ENCODE data around the gene CFAP43.

The CFAP43 gene, protein sequence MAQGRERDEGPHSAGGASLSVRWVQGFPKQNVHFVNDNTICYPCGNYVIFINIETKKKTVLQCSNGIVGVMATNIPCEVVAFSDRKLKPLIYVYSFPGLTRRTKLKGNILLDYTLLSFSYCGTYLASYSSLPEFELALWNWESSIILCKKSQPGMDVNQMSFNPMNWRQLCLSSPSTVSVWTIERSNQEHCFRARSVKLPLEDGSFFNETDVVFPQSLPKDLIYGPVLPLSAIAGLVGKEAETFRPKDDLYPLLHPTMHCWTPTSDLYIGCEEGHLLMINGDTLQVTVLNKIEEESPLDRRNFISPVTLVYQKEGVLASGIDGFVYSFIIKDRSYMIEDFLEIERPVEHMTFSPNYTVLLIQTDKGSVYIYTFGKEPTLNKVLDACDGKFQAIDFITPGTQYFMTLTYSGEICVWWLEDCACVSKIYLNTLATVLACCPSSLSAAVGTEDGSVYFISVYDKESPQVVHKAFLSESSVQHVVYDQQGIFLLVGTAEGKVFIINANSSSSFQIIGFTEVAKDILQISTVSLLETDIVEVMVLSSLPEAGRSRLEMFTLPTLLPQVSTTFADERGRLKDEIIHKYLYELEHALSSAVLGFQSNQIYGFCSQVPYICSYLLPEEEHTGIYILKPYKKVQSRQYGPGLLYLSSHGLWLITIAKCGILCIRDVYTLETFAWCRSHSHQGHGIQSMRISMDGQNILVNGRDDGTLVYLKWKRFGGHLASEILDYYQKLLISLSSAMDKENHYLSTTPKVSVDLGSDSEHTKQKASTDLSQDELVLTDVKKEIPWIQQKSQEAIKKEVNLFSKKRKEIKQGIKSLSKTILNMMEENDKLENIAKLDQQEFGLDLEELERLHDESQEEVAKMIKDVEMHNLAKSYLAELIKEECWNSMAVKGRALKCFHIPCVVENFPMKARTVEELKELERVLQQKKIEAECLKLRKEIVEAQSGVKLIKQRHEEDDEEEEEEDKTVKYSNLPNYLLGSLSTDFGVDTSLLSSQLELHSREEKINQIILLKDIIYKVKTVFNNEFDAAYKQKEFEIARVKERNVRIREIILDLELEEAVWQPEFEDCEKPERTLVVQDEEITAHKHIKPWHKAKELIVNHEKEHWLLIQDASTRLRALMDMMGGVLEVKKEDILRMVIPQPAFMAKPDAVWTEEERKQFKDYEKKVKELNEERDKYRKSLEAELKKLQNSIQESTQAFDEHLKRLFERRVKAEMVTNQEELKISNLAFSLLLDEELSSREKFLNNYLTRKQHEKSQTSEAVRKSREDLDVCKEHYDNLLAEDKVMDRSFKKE (N-terminal part only)

GRCh38 chr10:104231784-104232612, at the start of gene CFAP43:
Gene CFAP43, minus strand, starts transcription at chr10:104232364. Its CDS starts 118 bp downstream, at chr10:104232246.
- peak; percentile 94 for DNase-seq

DNA sequence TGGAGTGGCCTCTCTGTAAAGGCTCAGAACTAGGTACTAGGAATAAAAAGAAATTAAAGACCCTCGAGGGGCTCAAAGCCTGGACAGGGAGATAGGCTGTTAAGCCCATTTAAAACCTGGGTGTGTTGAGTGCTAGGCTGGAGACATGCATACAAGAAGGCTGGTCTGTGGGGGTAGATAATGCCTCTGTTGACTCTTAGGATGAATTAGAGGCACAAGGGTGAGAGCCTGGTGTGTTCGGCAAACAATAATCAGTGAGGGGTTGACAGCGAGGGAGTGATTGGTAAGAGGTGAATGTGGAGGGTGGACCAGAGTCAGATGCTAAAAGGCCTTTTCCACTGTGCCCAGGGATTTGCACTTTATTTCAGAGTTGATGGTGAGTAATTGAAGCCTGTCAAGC, 49.5 kb upstream of the CFAP43 start:
- DNase-seq: no peak

- DNase-seq: no peak
These were observed 47.5 kb upstream of the CFAP43 start for GRCh38 chr10:104279550-104280259.

GRCh38 chr10:104277785-104278184, 45.6 kb upstream of the CFAP43 start:
- DNase-seq: no peak

GRCh38 chr10:104276192-104276591, 44.0 kb upstream of the CFAP43 start:
- DNase-seq: no peak

- peak; percentile 50 for DNase-seq
These were observed 42.9 kb upstream of the CFAP43 start for GRCh38 chr10:104274762-104275721.

DNA sequence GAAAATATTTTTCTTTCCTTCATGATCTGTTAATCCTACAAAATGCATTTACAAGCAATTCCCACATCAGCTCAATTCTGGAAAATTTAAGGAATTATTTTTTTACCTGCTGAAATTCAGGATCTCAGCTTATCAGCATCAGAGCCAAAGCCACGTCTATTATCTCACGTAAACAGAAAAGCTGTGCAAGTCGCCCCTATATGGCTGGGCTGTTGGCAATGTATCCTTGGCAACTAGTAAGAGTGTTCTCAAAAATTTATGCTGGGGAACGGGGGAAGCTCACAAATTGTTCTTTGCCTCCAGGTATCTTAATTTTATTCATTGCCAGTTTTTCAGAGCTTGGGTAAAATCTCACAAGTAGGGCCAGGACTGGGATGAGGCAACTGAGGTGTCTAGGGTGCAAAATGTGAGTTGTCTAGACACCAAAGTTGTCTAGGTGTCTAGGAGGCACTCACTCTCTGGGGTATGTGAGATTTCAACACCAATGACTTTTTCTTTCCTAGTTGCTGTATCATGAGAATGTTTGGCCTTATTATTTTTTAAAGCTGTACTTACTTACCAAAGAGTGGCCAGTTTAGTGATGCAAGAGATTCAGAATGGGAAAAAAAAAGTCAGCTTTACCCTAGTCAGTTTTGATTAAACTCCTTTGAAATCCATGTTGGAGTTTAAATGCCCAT, 41.9 kb upstream of the CFAP43 start:
- peak; percentile 44 for DNase-seq

DNA sequence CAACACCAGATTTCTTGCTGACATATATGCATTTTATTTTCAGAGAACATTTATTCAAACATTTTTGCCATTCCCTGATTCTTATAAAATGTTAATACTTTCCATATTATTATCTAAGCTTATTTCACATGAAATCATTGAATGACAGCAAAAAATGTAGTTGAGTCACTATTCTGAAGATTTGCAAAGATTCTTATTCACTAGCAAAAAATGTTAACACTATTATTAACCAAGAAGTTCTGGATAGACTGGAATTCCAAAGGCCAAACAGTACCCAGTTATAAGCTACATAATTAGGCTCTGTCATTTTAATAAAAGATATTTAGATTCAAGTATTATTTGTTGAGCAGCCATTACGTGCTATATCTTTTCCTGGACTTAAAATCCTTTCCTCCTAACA, 41.1 kb upstream of the CFAP43 start:
- DNase-seq: peak; percentile 73

DNA sequence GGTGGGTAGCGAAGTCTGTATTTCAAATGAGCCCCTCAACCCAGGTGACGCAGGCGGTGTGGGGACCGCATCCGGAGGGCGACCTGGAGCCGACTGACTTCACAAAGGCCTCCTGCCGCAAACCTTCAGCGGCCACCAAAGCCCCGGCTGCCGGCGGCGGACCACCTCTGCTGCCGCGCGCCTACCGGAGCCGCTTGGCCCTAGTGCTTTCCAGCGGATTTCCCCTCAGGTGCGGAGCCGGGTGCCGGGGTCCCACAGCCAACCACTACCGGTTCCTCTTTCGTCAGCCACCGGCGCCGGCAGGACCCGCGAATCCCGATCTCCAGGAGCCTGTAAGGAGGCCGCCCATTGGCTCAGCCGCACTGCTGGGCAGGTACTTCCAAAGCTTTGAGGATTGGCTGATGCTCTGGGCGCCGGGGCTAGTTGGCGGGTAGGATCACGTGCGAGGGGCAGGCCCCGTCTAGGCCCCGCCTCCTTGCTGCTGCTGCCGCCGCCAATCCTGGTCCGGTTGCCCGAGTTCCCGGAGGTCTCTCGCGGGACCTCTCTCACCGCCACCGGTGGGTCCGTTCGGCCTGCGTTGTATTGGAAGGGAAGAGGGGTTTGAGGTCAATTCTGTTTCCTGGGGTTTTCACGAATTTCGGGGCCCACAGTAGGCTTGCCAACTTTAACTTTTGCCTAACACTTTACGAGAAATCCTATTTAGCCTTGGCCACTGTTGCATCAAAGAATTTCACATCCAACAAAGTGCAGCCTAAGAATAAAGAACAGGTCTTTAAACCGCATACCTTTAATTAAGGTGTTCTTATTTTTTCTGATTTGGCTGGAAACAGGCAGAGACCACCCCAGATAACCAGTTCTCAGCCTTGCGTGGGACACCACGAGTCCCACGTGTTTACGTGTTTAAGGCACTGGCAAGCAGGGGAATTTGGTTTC, 36.8 kb upstream of the CFAP43 start, which contains the start of gene GSTO2:
TSS of gene GSTO2 (plus strand) at position 472 of the 933 bp plus-strand sequence. CDS start 5,732 bp downstream, outside the sequence.
- DNase-seq: peak; percentile 99

DNA sequence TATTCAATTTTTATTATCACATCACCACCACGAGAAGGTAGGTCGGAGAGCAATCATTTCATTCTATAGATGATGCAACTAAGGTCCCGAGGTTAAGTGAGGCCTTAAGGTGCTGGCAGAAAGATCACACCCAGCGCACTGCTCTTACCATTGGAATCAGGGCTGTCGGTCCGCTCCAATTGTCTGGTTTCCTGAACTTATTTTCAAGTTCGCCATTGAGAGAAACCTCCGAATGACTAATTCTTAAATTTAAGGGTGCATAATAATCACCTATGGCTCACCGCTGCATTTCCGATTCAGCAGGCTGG, 36.2 kb upstream of the CFAP43 start:
- peak; percentile 3 for DNase-seq

DNA sequence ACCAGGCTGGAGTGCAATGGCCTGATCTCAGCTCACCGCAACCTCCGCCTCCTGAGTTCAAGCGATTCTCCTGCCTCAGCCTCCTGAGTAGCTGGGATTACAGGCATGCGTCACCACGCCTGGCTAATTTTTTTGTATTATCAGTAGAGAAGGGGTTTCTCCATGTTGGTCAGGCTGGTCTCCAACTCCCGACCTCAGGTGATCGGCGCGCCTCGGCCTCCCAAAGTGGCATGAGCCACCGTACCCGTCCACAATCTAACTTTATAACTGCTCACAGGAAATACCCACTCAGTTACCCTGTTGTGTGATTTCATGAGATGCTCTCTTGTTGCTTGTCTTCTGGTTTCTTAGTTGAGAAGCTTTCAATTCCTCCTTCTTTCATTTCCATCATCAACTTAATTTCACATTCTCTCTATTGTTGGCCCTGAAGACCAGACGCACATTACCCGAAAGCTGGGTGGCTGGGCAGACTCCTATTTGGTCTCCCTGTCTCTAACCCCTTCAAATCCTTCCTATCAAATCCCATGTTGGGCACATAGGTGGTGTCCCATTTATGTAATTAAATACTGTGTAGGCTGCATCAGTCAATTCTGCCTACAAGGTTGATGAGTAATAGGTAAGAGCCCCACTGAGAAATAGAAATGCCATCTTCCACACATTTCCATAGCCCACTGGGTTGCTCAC, 35.7 kb upstream of the CFAP43 start:
- DNase-seq: no peak

GRCh38 chr10:104264783-104265182, 32.6 kb upstream of the CFAP43 start:
- no peak for DNase-seq

DNA sequence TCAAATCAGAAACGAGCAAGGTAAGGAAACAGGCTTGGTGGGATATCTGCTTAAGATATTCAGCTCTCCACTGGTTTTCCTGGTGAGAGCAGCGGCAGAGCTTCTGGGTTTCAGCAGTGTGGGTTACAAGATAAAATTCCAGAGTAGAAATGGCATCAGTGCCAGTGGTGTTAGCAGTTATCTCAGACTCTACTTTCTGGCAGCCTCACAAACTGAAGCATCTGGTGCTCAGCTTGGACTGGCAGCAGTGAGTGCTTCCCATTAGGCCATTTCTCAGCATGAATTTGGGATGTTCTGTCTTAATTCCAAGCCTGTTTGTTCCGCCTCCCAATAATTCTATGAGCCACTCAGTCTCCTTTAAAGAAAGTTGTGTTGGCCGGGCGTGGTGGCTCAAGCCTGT, 29.9 kb upstream of the CFAP43 start:
- no peak for DNase-seq

- peak; percentile 73 for DNase-seq
These were observed 28.6 kb upstream of the CFAP43 start for GRCh38 chr10:104260775-104261115.

DNA sequence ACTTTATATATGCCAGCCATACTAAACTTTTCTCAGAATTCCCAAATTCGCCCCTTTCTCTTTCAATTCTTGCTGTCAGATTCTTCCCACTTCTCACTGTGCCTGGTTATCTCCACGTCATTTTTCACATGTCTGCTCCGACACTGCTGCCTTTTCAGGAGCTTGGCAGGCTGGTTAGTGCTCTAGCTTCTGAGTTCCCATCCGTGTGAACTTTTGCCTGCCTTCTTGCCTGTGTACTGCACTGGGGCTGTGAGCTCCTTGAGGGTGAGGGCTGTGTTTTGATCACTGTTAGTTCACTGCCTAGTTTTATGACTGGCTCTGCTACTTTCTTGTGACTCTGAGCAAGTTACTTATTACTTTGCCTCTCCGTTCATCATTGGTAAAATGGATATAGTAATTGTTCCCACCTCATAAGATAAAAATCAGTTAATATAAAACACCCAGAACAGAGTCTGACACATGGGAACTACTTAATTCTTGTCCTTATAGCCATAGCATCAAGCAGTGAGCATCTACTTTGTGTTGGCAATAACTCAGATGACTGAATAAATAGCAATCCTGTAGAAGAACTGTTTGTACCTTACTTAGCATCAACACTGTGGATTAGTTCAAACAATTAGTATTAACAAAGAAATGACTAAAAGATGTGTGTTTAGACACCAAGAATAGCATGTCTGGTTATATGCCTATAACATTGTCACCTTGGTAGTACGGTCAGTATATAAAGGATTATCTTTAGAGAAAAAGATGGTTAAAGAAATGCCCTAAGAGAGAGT, 28.0 kb upstream of the CFAP43 start:
- DNase-seq: no peak

DNA sequence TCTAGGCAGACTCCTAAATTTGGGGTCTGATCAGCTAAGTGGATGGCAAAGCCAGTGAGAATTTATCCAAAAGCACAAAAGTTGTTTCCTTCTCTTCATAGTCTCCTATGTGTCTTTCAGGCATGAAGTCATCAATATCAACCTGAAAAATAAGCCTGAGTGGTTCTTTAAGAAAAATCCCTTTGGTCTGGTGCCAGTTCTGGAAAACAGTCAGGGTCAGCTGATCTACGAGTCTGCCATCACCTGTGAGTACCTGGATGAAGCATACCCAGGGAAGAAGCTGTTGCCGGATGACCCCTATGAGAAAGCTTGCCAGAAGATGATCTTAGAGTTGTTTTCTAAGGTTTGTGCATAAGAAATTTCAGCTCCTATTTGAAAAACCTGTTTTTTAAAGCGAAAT, 27.3 kb upstream of the CFAP43 start:
- no peak for DNase-seq

GRCh38 chr10:104258209-104258608, 26.0 kb upstream of the CFAP43 start:
- DNase-seq: no peak
